NAMALWA (cell line): ENCODE results near the gene FAM20C.
"Not testable (repeated sequence)": the region's sequence is repeated elsewhere in the genome, so short reads cannot be mapped to it uniquely, and the experiment has no call there.

Experiments
- DNase-seq: peaks from one replicate; pipeline ENCODE4 v3.0.0-alpha.2; 2015; ENCODE audit warnings: low spot score

The FAM20C gene

GRCh38 chr7:228610-229009, 36.2 kb downstream of the FAM20C start:
- DNase-seq: no peak

GRCh38 chr7:229184-229964, 37.0 kb downstream of the FAM20C start:
- no peak for DNase-seq

GRCh38 chr7:230274-230673, 37.9 kb downstream of the FAM20C start:
- no peak for DNase-seq

GRCh38 chr7:231030-231857, 38.9 kb downstream of the FAM20C start:
- DNase-seq: peak; percentile 26

GRCh38 chr7:231858-232246, 39.5 kb downstream of the FAM20C start:
- no peak for DNase-seq

- no peak for DNase-seq
Observed at GRCh38 chr7:232410-233248, 40.3 kb downstream of the FAM20C start.

- DNase-seq: no peak
Observed at GRCh38 chr7:233249-234035, 41.1 kb downstream of the FAM20C start.

GRCh38 chr7:234051-234707, 41.8 kb downstream of the FAM20C start:
- no peak for DNase-seq

- no peak for DNase-seq
Observed at GRCh38 chr7:234708-235553, 42.6 kb downstream of the FAM20C start.

GRCh38 chr7:235576-236395, 43.4 kb downstream of the FAM20C start:
- no peak for DNase-seq

GRCh38 chr7:236967-237366, 44.6 kb downstream of the FAM20C start:
- DNase-seq: no peak

GRCh38 chr7:237385-237784, 45.0 kb downstream of the FAM20C start:
- no peak for DNase-seq

GRCh38 chr7:240146-240676, 47.8 kb downstream of the FAM20C start:
- DNase-seq: no peak

- DNase-seq: no peak
Observed at GRCh38 chr7:240887-241421, 48.6 kb downstream of the FAM20C start.

GRCh38 chr7:241513-241912, 49.1 kb downstream of the FAM20C start:
- DNase-seq: no peak

- DNase-seq: not testable (repeated sequence)
Observed at GRCh38 chr7:242826-243579, 50.6 kb downstream of the FAM20C start.

GRCh38 chr7:243580-243978, 51.2 kb downstream of the FAM20C start:
- DNase-seq: not testable (repeated sequence)

GRCh38 chr7:244974-245373, 52.6 kb downstream of the FAM20C start:
- DNase-seq: no peak
